ENCODE measurements around the gene NGFR.

Gene NGFR

DNA sequence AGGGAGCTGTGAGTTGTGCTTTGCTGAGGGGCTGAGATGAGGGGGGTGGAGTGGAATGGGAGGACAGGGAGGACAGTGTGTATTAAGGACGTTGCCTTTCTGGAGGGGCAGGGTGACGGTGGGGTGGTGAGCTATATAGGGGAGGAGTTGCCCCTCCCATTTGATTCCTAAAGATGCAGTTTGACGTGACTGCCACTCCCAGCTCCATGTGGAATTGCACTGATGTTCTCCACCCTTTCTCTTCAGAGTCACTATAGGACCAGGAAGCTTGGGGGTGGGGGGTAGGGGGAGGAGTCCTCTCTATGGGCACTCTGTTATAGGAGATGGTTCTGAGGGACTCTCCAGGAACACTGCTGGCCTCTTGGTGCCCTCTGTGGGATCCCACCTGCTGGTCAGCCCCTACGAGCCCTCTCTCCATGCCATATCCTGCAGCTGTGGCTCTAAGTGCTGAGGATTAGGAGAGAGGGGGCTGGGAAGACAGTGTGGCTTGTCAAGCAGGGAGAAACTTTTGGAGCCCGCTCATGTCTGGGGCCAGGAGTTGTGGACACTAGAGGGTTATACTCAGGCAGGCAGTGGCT is 3.8 kb upstream of the NGFR start:
- no peaks in the 10 kb centered on the region for H3F3A ChIP-seq (ENCODE audit: insufficient read depth)
- no peak overlapping the region for H3K4me2 ChIP-seq (ENCODE audit: low read depth, low read length, poor library complexity, severe bottlenecking)
- H3K27me3 ChIP-seq (ENCODE audit: low read length): no peaks in the 10 kb centered on the region
- H2AFZ ChIP-seq (ENCODE audit: low read depth, low read length, severe bottlenecking): no peak overlapping the region
- TF ChIP-seq, protein P1, sequence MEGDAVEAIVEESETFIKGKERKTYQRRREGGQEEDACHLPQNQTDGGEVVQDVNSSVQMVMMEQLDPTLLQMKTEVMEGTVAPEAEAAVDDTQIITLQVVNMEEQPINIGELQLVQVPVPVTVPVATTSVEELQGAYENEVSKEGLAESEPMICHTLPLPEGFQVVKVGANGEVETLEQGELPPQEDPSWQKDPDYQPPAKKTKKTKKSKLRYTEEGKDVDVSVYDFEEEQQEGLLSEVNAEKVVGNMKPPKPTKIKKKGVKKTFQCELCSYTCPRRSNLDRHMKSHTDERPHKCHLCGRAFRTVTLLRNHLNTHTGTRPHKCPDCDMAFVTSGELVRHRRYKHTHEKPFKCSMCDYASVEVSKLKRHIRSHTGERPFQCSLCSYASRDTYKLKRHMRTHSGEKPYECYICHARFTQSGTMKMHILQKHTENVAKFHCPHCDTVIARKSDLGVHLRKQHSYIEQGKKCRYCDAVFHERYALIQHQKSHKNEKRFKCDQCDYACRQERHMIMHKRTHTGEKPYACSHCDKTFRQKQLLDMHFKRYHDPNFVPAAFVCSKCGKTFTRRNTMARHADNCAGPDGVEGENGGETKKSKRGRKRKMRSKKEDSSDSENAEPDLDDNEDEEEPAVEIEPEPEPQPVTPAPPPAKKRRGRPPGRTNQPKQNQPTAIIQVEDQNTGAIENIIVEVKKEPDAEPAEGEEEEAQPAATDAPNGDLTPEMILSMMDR (IDR thresholded peaks at IDR 0.05; ENCODE audit: insufficient read depth, low read length, poor library complexity, severe bottlenecking): no peak
- no peak for TF ChIP-seq EZH2phosphoT487 (conservative IDR thresholded peaks at IDR 0.05; ENCODE audit: low read length)
- no peaks in the 10 kb centered on the region for H3K9me3 ChIP-seq (ENCODE audit: insufficient read depth, low read length)
- no peaks in the 10 kb centered on the region for H3K9me2 ChIP-seq (replicated peaks; ENCODE audit: insufficient read depth, low read length)
- H3K4me3 ChIP-seq (ENCODE audit: insufficient read depth, low read length, poor library complexity, severe bottlenecking): no peak overlapping the region
- H4K20me1 ChIP-seq (ENCODE audit: low read depth, low read length): no peaks in the 10 kb centered on the region
- H3K9ac ChIP-seq (ENCODE audit: low read length): no peak overlapping the region
- no peaks in the 10 kb centered on the region for H3K36me3 ChIP-seq (ENCODE audit: low read length)
- H3K79me2 ChIP-seq (ENCODE audit: insufficient read depth, low read length): no peaks in the 10 kb centered on the region
- no peak overlapping the region for H3K27ac ChIP-seq (ENCODE audit: low read depth, low read length)

DNA sequence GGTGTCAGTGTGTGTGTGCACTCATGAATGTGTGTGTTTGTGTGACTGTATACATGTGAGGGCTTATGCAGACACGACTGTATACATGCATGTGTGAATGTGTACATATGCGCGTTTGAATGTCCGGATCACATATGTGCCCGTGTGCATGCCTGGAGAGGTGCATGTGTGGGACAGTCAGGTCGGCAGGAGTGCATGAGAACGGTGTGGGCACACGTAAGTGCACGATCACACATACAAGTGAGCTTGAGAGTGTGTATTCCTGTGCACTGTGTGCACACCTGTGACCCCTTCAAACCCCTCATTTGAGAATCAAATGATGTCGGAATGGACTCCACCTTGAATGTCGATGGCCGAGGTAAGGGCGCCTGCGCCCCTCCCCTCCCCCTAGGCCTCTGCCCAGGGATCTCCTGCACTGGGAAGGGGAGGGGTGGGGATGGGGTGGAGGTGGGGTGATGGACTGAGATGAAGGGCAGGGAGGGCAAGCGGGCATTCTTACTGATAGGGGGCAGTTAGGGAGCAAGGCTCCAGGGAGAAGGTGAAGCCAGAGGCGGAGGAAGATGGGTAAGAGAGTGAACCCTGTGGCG is 601 bp upstream of the NGFR start:
- TF ChIP-seq, protein P1 (IDR thresholded peaks at IDR 0.05; ENCODE audit: insufficient read depth, low read length, poor library complexity, severe bottlenecking): no peak
- no peak for TF ChIP-seq EZH2phosphoT487 (conservative IDR thresholded peaks at IDR 0.05; ENCODE audit: low read length)
- no peak overlapping the region for H3K27ac ChIP-seq (ENCODE audit: low read depth, low read length)
- no peaks in the 10 kb centered on the region for H3K36me3 ChIP-seq (ENCODE audit: low read length)
- no peaks in the 10 kb centered on the region for H3K9me2 ChIP-seq (replicated peaks; ENCODE audit: insufficient read depth, low read length)
- no peaks in the 10 kb centered on the region for H4K20me1 ChIP-seq (ENCODE audit: low read depth, low read length)
- no peaks in the 10 kb centered on the region for H3K27me3 ChIP-seq (ENCODE audit: low read length)
- H3K4me2 ChIP-seq (ENCODE audit: low read depth, low read length, poor library complexity, severe bottlenecking): peak overlapping the region; percentile 66
- H2AFZ ChIP-seq (ENCODE audit: low read depth, low read length, severe bottlenecking): peak overlapping the region; percentile 68
- peak overlapping the region; percentile 41 for H3K9ac ChIP-seq (ENCODE audit: low read length)
- no peaks in the 10 kb centered on the region for H3K79me2 ChIP-seq (ENCODE audit: insufficient read depth, low read length)
- no peaks in the 10 kb centered on the region for H3F3A ChIP-seq (ENCODE audit: insufficient read depth)
- peak overlapping the region; percentile 45 for H3K4me3 ChIP-seq (ENCODE audit: insufficient read depth, low read length, poor library complexity, severe bottlenecking)
- no peaks in the 10 kb centered on the region for H3K9me3 ChIP-seq (ENCODE audit: insufficient read depth, low read length)

DNA sequence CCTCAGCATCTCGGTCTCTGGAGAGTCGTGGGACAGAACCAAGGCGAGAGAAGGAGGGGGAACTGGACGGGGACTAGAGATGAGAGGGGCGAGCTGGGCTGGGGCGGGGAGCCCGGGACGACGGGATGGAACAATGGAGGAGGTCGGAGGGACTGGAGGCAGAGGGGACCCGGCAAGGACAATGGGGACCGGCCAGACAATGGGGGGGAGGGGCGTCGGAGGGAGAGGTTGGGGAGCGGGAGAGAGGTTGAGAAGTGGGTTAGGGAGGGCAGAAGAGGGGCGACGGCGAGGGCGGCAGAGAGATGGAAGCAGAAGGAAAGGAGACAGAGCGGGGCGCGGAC is 719 bp downstream of the NGFR start:
- Histone ChIP-seq H3K79me2 (ENCODE audit: insufficient read depth, low read length) (no peaks in the 10 kb centered on the region), H3K9me2 (replicated peaks; ENCODE audit: insufficient read depth, low read length) (no peaks in the 10 kb centered on the region), H3K27ac (ENCODE audit: low read depth, low read length) (no peak overlapping the region), H3K27me3 (ENCODE audit: low read length) (no peaks in the 10 kb centered on the region), H2AFZ (ENCODE audit: low read depth, low read length, severe bottlenecking) (no peak overlapping the region), H3K9ac (ENCODE audit: low read length) (peak overlapping the region; percentile 42; the same call in 1 of the 2 replicates), H3K4me2 (ENCODE audit: low read depth, low read length, poor library complexity, severe bottlenecking) (peak overlapping the region; percentile 66), H3K9me3 (ENCODE audit: insufficient read depth, low read length) (no peaks in the 10 kb centered on the region), H3F3A (ENCODE audit: insufficient read depth) (no peaks in the 10 kb centered on the region), H4K20me1 (ENCODE audit: low read depth, low read length) (no peaks in the 10 kb centered on the region), H3K36me3 (ENCODE audit: low read length) (no peaks in the 10 kb centered on the region), H3K4me3 (ENCODE audit: insufficient read depth, low read length, poor library complexity, severe bottlenecking) (peak overlapping the region; percentile 47)
- TF ChIP-seq, protein P1 (IDR thresholded peaks at IDR 0.05; ENCODE audit: insufficient read depth, low read length, poor library complexity, severe bottlenecking): no peak
- TF ChIP-seq EZH2phosphoT487 (conservative IDR thresholded peaks at IDR 0.05; ENCODE audit: low read length): no peak
